ENCODE measurements around the gene CPT1A. TPM values are rescaled to one million over a fixed set of nuclear protein-coding genes. Genes with fewer than 3 reads are reported as not detected.

CPT1A gene
- total and polyA plus RNA-seq, 7 donors, result 12.0 to 87.8 (median 33.9) TPM

GRCh38 chr11:68775951-68776388, 65.7 kb downstream of the CPT1A start:
- DNase-seq, result no peak
- no peak overlapping the region for H3K27ac ChIP-seq
- no peaks in the 10 kb centered on the region for H3K4me1 ChIP-seq
- WGBS, 2 donors, result 95% methylated on average over 4 of the region's 4 CpGs
- no peaks in the 10 kb centered on the region for H3K9me3 ChIP-seq
- H3K4me3 ChIP-seq, result no peak overlapping the region
- intact Hi-C loops (cut with DNase I), result no loop called here
- H3K36me3 ChIP-seq, result peaks cover 65 to 100% (median 77%) of the 10 kb centered on the region in 4 donors
- H3K27me3 ChIP-seq, result no peaks in the 10 kb centered on the region
- no peak for TF ChIP-seq POLR2A (IDR thresholded peaks at IDR 0.05)
- TF ChIP-seq POLR2AphosphoS5 (IDR thresholded peaks at IDR 0.05), result no peak
- TF ChIP-seq EP300 (IDR thresholded peaks at IDR 0.05), result no peak

- intact Hi-C loops (cut with DNase I), result no loop called here
- no peaks in the 10 kb centered on the region for H3K4me1 ChIP-seq
- no peak for TF ChIP-seq EP300 (IDR thresholded peaks at IDR 0.05)
- no peaks in the 10 kb centered on the region for H3K9me3 ChIP-seq
- 88 to 92% methylated on average over 9 of the region's 9 CpGs for WGBS, 2 donors
- no peak overlapping the region for H3K4me3 ChIP-seq
- no peak for DNase-seq
- no peaks in the 10 kb centered on the region for H3K27me3 ChIP-seq
- H3K36me3 ChIP-seq, result peaks cover 67 to 99% (median 83%) of the 10 kb centered on the region in 4 donors
- no peak overlapping the region for H3K27ac ChIP-seq
These were observed 67.5 kb downstream of the CPT1A start for GRCh38 chr11:68774194-68774585.

GRCh38 chr11:68773521-68774193, 68.1 kb downstream of the CPT1A start:
- Histone ChIP-seq H3K9me3 (no peaks in the 10 kb centered on the region), H3K27ac (no peak overlapping the region), H3K27me3 (no peaks in the 10 kb centered on the region), H3K4me3 (no peak overlapping the region), H3K36me3 (peaks cover 67 to 99% (median 84%) of the 10 kb centered on the region in 4 donors), H3K4me1 (no peaks in the 10 kb centered on the region)
- WGBS, 2 donors, result 85 to 88% methylated on average over 22 of the region's 22 CpGs
- DNase-seq, result no peak
- intact Hi-C loops (cut with DNase I), result no loop called here
- TF ChIP-seq POLR2A (IDR thresholded peaks at IDR 0.05) (no peak), CTCF (IDR thresholded peaks at IDR 0.05) (no peak), EP300 (IDR thresholded peaks at IDR 0.05) (no peak), POLR2AphosphoS5 (IDR thresholded peaks at IDR 0.05) (no peak)

- H3K4me1 ChIP-seq, result no peaks in the 10 kb centered on the region
- intact Hi-C loops (cut with DNase I), result no loop called here
- H3K9me3 ChIP-seq, result no peaks in the 10 kb centered on the region
- H3K4me3 ChIP-seq, result no peak overlapping the region
- H3K27me3 ChIP-seq, result no peaks in the 10 kb centered on the region
- 97% methylated on average over 20 of the region's 20 CpGs for WGBS, 2 donors
- no peak overlapping the region for H3K27ac ChIP-seq
- no peak for DNase-seq
- no peak for TF ChIP-seq POLR2AphosphoS5 (IDR thresholded peaks at IDR 0.05)
- TF ChIP-seq EP300 (IDR thresholded peaks at IDR 0.05), result no peak
- no peak for TF ChIP-seq CTCF (IDR thresholded peaks at IDR 0.05)
- TF ChIP-seq POLR2A (IDR thresholded peaks at IDR 0.05), result no peak
- H3K36me3 ChIP-seq, result peaks cover 67 to 97% (median 83%) of the 10 kb centered on the region in 4 donors
These were observed 68.8 kb downstream of the CPT1A start for GRCh38 chr11:68772936-68773335.

GRCh38 chr11:68770781-68771180, 70.9 kb downstream of the CPT1A start:
- WGBS, 2 donors, result 90 to 94% methylated on average over 12 of the region's 12 CpGs
- intact Hi-C loops (cut with DNase I), result no loop called here
- Histone ChIP-seq H3K36me3 (peaks cover 58 to 87% (median 69%) of the 10 kb centered on the region in 4 donors), H3K27me3 (no peaks in the 10 kb centered on the region), H3K9me3 (no peaks in the 10 kb centered on the region), H3K4me1 (no peaks in the 10 kb centered on the region), H3K4me3 (no peak overlapping the region), H3K27ac (no peak overlapping the region)
- no peak for DNase-seq
- TF ChIP-seq CTCF (IDR thresholded peaks at IDR 0.05) (no peak), EP300 (IDR thresholded peaks at IDR 0.05) (no peak), POLR2A (IDR thresholded peaks at IDR 0.05) (no peak), POLR2AphosphoS5 (IDR thresholded peaks at IDR 0.05) (no peak)

GRCh38 chr11:68767672-68768071, 74.0 kb downstream of the CPT1A start:
- peaks cover 53 to 86% (median 59%) of the 10 kb centered on the region in 4 donors for H3K36me3 ChIP-seq

More at GRCh38 chr11:68767672-68768071, 74.0 kb downstream of the CPT1A start:
- DNase-seq, result no peak
- Histone ChIP-seq H3K9me3 (no peaks in the 10 kb centered on the region), H3K4me3 (no peak overlapping the region), H3K27me3 (no peaks in the 10 kb centered on the region), H3K27ac (no peak overlapping the region), H3K4me1 (no peaks in the 10 kb centered on the region)
- WGBS, 2 donors, result 91 to 96% methylated on average over 11 of the region's 11 CpGs
- TF ChIP-seq CTCF (IDR thresholded peaks at IDR 0.05) (no peak), POLR2AphosphoS5 (IDR thresholded peaks at IDR 0.05) (no peak), POLR2A (IDR thresholded peaks at IDR 0.05) (no peak), EP300 (IDR thresholded peaks at IDR 0.05) (no peak)
- intact Hi-C loops (cut with DNase I), result no loop called here

Measured in sigmoid colon (tissue), 7 donors.